GM13976 (cell line): ENCODE measurements around the gene COQ9.

Experiments
- DNase-seq: peaks from one replicate; pipeline ENCODE4 v3.0.0; 2012; ENCODE audit warnings: low spot score
- in situ Hi-C: fragments of 300-500 bp; cut with MboI; formaldehyde crosslinking; loops from one replicate; pipeline ENCODE4 v1.12.0; 2022; ENCODE audit warnings: low sequenced_read_pairs, mixed read lengths, inconsistent platforms; ENCODE audit not compliant: unreplicated experiment
- TF ChIP-seq, protein P1 (sequence below): IDR thresholded peaks from 2 replicates; pipeline ENCODE4 v1.5.1; 2012; ENCODE audit warnings: borderline replicate concordance, mild to moderate bottlenecking; ENCODE audit not compliant: insufficient read depth; ENCODE audit errors: extremely low read depth, missing control alignments, control extremely low read depth

The COQ9 gene

DNA sequence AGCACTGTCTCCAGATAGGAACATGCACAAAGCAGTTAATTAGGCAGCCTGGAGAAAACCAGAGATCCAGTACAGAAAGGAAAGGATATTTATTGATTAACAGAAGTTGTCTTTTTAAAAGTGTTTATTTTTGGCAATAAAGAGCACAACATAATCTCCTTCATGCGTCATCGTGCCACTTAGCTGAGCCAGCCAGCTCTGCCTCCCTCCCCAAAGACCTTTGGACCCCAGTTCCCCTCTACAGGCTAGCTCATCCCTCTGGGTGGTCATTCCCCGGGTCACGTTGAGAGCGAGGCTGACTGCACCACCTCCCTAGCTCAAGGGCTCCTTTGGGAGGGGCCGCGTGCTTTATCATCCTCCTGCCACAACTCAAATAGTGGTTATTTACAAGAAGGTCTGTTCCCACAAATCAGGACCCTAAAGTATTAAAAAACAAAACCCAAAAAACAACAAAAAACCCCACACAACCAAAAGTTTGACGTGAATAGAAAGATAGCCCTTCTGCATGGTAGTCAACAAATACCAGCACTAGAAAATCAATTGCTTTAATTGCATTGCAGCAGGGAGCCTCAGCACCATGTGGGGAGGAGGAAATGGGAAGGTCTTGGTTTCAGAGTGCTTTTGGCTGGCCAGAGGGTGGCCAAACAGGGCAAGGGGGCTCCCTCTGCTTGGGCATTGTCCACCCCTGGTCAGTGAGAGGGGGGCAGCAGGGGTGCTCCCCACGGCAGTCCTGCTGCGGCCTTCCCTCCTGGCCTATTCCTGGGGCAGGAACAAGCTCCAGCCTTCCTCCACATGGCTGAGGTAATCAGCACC, 24.8 kb downstream of the COQ9 start:
- in situ Hi-C loops, result no loop called here
- TF ChIP-seq, protein P1, sequence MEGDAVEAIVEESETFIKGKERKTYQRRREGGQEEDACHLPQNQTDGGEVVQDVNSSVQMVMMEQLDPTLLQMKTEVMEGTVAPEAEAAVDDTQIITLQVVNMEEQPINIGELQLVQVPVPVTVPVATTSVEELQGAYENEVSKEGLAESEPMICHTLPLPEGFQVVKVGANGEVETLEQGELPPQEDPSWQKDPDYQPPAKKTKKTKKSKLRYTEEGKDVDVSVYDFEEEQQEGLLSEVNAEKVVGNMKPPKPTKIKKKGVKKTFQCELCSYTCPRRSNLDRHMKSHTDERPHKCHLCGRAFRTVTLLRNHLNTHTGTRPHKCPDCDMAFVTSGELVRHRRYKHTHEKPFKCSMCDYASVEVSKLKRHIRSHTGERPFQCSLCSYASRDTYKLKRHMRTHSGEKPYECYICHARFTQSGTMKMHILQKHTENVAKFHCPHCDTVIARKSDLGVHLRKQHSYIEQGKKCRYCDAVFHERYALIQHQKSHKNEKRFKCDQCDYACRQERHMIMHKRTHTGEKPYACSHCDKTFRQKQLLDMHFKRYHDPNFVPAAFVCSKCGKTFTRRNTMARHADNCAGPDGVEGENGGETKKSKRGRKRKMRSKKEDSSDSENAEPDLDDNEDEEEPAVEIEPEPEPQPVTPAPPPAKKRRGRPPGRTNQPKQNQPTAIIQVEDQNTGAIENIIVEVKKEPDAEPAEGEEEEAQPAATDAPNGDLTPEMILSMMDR, result no peak
- no peak for DNase-seq

DNA sequence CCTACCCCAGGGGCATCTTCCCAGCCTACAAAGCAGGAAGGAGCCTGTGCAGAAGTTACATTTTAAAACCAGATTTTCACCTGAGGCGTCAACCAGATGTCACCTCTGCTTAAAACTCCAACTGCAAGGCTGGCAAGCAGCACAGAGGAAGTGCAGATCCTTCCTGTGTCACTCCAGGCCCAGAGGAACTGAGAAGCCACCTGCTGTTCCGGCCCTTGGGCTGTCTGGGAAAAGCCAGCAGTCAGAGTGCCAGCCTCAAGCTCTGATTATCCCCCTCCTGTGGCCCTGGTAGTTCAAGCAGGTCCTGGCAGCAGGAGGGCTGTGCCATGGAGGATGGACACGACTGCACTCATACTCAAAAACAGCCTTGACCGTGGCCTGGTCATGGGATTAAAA, 25.4 kb downstream of the COQ9 start:
- in situ Hi-C loops, result no loop called here
- TF ChIP-seq, protein P1, result no peak

GRCh38 chr16:57473176-57473840, 26.0 kb downstream of the COQ9 start:
- in situ Hi-C loops, result no loop called here
- no peak for DNase-seq
- TF ChIP-seq, protein P1, result no peak

More for the DNA sequence above, 25.4 kb downstream of the COQ9 start:
- DNase-seq, result no peak

GRCh38 chr16:57473906-57474305, 26.6 kb downstream of the COQ9 start:
- in situ Hi-C loops, result no loop called here
- TF ChIP-seq, protein P1, result no peak
- no peak for DNase-seq

DNA sequence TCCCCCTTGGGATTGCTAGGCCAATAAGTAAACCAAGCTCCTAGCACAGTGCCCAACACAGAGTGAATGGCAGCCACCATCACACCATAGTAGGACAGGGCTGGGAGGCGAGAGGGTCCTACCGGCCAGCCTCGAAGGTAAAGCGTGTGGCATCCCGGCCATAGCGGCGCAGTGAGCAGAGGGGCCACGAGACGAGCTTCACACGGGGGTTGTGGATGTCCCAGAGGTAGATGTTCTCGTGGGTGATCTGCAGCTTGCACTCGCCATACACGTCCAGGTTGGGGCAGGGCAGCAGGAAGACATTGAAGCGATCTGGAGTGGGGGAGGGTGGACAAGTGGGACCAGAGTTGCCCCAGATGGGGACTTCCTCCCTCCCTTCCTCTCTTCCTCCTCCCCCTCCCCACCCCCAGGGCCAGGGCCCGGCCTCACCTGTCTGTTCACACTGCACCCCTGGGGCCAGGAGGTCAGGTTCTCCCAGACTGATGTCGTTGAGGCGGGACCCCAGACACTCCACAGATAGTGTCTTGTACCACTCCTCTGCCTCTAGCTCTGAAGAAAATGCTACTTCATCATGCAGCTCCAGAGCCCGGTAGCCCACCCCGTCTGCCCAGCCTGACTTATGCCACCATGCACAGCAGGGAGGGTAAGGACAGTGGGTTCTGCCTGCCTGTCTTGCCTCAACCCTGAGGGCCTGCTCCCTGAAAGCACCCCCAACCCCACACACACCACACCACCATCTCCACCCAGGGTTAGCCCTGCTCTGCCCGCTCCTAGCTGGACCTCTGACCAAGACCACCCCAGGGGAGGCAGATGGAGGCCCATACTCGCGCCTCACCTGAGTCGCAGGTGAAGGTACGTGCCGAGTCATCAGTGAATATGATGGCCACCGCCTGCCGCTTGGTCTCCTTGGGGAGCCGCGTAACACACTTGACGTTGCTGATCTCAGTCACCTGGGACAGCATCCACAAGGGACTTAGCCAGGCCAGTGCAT, 27.7 kb downstream of the COQ9 start:
- TF ChIP-seq, protein P1, result no peak
- in situ Hi-C loops, result no loop called here
- DNase-seq, result no peak

GRCh38 chr16:57475711-57476339, 28.5 kb downstream of the COQ9 start:
- TF ChIP-seq, protein P1, result peak; percentile 85
- in situ Hi-C loops, result no loop called here
- DNase-seq, result peak; percentile 88
